CD1c-positive myeloid dendritic cell (primary cell): Measurements from ENCODE around the gene NME5.

Source experiments
- DNase-seq: peaks from one replicate; pipeline ENCODE4 v3.0.0-alpha.2; 2016; ENCODE audit errors: extremely low spot score

The NME5 gene

GRCh38 chr5:138139781-138140090 lies 508 bp upstream of the NME5 start:
- peak; percentile 60 for DNase-seq

GRCh38 chr5:138132543-138132942 lies 6.7 kb downstream of the NME5 start:
- no peak for DNase-seq

- no peak for DNase-seq
These were observed 9.9 kb downstream of the NME5 start for GRCh38 chr5:138129347-138129746.

- DNase-seq = no peak
These were observed 10.9 kb downstream of the NME5 start for GRCh38 chr5:138128334-138128733.

GRCh38 chr5:138115254-138115653 lies 24.0 kb downstream of the NME5 start:
- no peak for DNase-seq

GRCh38 chr5:138111937-138112336 lies 27.3 kb downstream of the NME5 start:
- peak; percentile 26 for DNase-seq

GRCh38 chr5:138111181-138111580 lies 28.0 kb downstream of the NME5 start:
- no peak for DNase-seq

- no peak for DNase-seq
These were observed 28.8 kb downstream of the NME5 start for GRCh38 chr5:138110266-138110963.

- DNase-seq = no peak
These were observed 29.6 kb downstream of the NME5 start for GRCh38 chr5:138109463-138110265.

GRCh38 chr5:138107213-138107612 lies 32.0 kb downstream of the NME5 start:
- no peak for DNase-seq

GRCh38 chr5:138105709-138106108 lies 33.5 kb downstream of the NME5 start:
- no peak for DNase-seq

- no peak for DNase-seq
These were observed 36.0 kb downstream of the NME5 start for GRCh38 chr5:138103319-138103637.

GRCh38 chr5:138102454-138103318 lies 36.5 kb downstream of the NME5 start:
- peak; percentile 25 for DNase-seq

- no peak for DNase-seq
These were observed 42.0 kb downstream of the NME5 start for GRCh38 chr5:138096997-138097828.

GRCh38 chr5:138096363-138096762 lies 42.9 kb downstream of the NME5 start:
- DNase-seq = no peak

- DNase-seq = no peak
These were observed 43.9 kb downstream of the NME5 start for GRCh38 chr5:138095100-138095907.

- DNase-seq = no peak
These were observed 46.2 kb downstream of the NME5 start for GRCh38 chr5:138093036-138093435.

GRCh38 chr5:138092301-138092700 lies 46.9 kb downstream of the NME5 start:
- no peak for DNase-seq

GRCh38 chr5:138091685-138092084 lies 47.5 kb downstream of the NME5 start:
- DNase-seq = no peak

GRCh38 chr5:138083702-138084101 lies 55.5 kb downstream of the NME5 start, which contains the start of gene WNT8A:
Gene WNT8A (plus strand): TSS chr5:138084033. CDS start chr5:138084128, 95 bp downstream.
- no peak for DNase-seq

- no peak for DNase-seq
These were observed 57.2 kb downstream of the NME5 start for GRCh38 chr5:138082033-138082432.
